PC-9 (cell line): ENCODE measurements around the gene TIMM29. TPM values are rescaled to one million over a fixed set of nuclear protein-coding genes. Genes with fewer than 3 reads are reported as not detected.
"Not testable (repeated sequence)": the region's sequence is repeated elsewhere in the genome, so short reads cannot be mapped to it uniquely, and the experiment has no call there.

ENCODE experiments used
- BruUV-seq: library from RNA; stranded (reverse); fragments of 400-500 nt; replicated peaks from 2 replicates; lab custom pipeline; 2021; lab: Mats Ljungman, UMichigan
- CTCF ChIA-PET: fragments of 300-600 bp; sonication (Branson Sonifier 250); formaldehyde crosslinking; loops from one replicate; lab custom pipeline; 2022; ENCODE audit warnings: antibody characterized with exemption; lab: Charles Lee
- POLR2A ChIA-PET: fragments of 300-600 bp; sonication (Branson Sonifier 250); formaldehyde crosslinking; loops from one replicate; lab custom pipeline; 2022; ENCODE audit warnings: antibody characterized with exemption; ENCODE audit not compliant: unreplicated experiment; lab: Charles Lee
- DNase-seq, 2 experiments: peaks; one replicate each; pipeline versions ENCODE4 v3.0.0 to v3.0.0-alpha.2; 2015 to 2022; ENCODE audit warnings: mixed read lengths in 1 of 2
- H2AFZ ChIP-seq: fragments of 200-600 bp; sonication (generic); 2 replicates; pipeline ENCODE4 v1.8.1; 2017; ENCODE audit warnings: antibody characterized with exemption
- H3F3A ChIP-seq: fragments of 200-600 bp; sonication (generic); 2 replicates; pipeline ENCODE4 v1.8.1; 2017; ENCODE audit warnings: antibody characterized with exemption, mild to moderate bottlenecking, low read depth; ENCODE audit not compliant: insufficient read depth
- H3K27ac ChIP-seq: fragments of 200-600 bp; sonication (generic); 2 replicates; pipeline ENCODE4 v1.6.1; 2016; ENCODE audit warnings: mixed run types
- H3K27me3 ChIP-seq: fragments of 200-600 bp; sonication (generic); 2 replicates; pipeline ENCODE4 v1.6.1; 2016; ENCODE audit warnings: low read depth, mixed run types; ENCODE audit not compliant: insufficient read depth
- H3K36me3 ChIP-seq: fragments of 200-600 bp; sonication (generic); 2 replicates; pipeline ENCODE4 v1.6.1; 2016; ENCODE audit warnings: low read depth, mixed run types
- H3K4me1 ChIP-seq: fragments of 200-600 bp; sonication (generic); replicated peaks from 2 replicates; pipeline ENCODE4 v1.6.1; 2016; ENCODE audit warnings: mixed run types; ENCODE audit not compliant: insufficient read depth
- H3K4me2 ChIP-seq: fragments of 200-600 bp; sonication (generic); 2 replicates; pipeline ENCODE4 v1.6.1; 2017; ENCODE audit warnings: mixed run types
- H3K4me3 ChIP-seq: fragments of 200-600 bp; sonication (generic); 2 replicates; pipeline ENCODE4 v1.6.1; 2016; ENCODE audit warnings: mixed run types
- H3K79me2 ChIP-seq: fragments of 200-600 bp; sonication (generic); 2 replicates; pipeline ENCODE4 v1.6.1; 2017; ENCODE audit warnings: low read depth, mixed run types
- H3K9me2 ChIP-seq: fragments of 200-600 bp; sonication (generic); 2 replicates; pipeline ENCODE4 v1.8.1; 2017; ENCODE audit warnings: mild to moderate bottlenecking; ENCODE audit not compliant: insufficient read depth
- H3K9me3 ChIP-seq: fragments of 200-600 bp; sonication (generic); 2 replicates; pipeline ENCODE4 v1.8.1; 2016; ENCODE audit warnings: low read depth; ENCODE audit not compliant: insufficient read depth
- H4K20me1 ChIP-seq: fragments of 200-600 bp; sonication (generic); 2 replicates; pipeline ENCODE4 v1.8.1; 2017; ENCODE audit not compliant: insufficient read depth
- EZH2 ChIP-seq: fragments of 200-600 bp; sonication (generic); IDR thresholded peaks from 2 replicates; pipeline ENCODE4 v1.8.0; 2017; ENCODE audit warnings: antibody characterized with exemption, low read depth
- intact Hi-C: fragments of 100-400 bp; cut with micrococcal nuclease; formaldehyde crosslinking; loops from one replicate; pipeline ENCODE4 v1.10.0; 2022; ENCODE audit not compliant: unreplicated experiment
- total RNA-seq: library from RNA; stranded (reverse); gene quantifications from 2 replicates; pipeline ENCODE4 v1.2.3, GENCODE V29; 2021
- TF ChIP-seq, protein P1 (sequence below): fragments of 200-600 bp; sonication (generic); conservative IDR thresholded peaks from 2 replicates; pipeline ENCODE4 v1.6.1; 2017; ENCODE audit warnings: mixed run types, antibody characterized with exemption, mild to moderate bottlenecking, moderate library complexity

TIMM29 gene
- total RNA-seq, 1 experiment from 2014 or later: 22.4 TPM

DNA sequence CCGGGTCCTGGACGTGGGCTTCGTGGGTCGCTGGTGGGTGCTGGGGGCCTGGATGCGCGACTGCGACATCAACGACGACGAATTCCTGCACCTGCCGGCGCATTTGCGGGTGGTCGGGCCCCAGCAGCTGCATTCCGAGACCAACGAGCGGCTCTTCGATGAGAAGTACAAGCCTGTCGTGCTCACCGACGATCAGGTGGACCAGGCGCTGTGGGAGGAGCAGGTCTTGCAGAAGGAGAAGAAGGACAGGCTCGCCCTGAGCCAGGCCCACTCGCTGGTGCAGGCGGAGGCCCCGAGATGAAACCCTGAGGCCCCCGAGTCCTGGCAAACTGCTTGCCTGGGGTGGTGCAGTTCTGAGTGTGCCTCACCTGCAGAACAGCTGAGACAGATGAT, 787 bp downstream of the TIMM29 start:
- TF ChIP-seq EZH2: no peak
- TF ChIP-seq, protein P1, sequence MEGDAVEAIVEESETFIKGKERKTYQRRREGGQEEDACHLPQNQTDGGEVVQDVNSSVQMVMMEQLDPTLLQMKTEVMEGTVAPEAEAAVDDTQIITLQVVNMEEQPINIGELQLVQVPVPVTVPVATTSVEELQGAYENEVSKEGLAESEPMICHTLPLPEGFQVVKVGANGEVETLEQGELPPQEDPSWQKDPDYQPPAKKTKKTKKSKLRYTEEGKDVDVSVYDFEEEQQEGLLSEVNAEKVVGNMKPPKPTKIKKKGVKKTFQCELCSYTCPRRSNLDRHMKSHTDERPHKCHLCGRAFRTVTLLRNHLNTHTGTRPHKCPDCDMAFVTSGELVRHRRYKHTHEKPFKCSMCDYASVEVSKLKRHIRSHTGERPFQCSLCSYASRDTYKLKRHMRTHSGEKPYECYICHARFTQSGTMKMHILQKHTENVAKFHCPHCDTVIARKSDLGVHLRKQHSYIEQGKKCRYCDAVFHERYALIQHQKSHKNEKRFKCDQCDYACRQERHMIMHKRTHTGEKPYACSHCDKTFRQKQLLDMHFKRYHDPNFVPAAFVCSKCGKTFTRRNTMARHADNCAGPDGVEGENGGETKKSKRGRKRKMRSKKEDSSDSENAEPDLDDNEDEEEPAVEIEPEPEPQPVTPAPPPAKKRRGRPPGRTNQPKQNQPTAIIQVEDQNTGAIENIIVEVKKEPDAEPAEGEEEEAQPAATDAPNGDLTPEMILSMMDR: no peak
- no peaks in the 10 kb centered on the region for H3K27me3 ChIP-seq
- peaks cover 26% of the 10 kb centered on the region; the same call in 1 of the 2 replicates for H4K20me1 ChIP-seq
- H3K27ac ChIP-seq: no peak overlapping the region
- intact Hi-C loops: no loop called here
- peaks cover 59% of the 10 kb centered on the region for H3K79me2 ChIP-seq
- H3K4me3 ChIP-seq: peak overlapping the region; percentile 84
- BruUV-seq: TSS peak; percentile 49
- POLR2A ChIA-PET: no interaction called here
- 0 out of 2 replicates have a peak, but pooled peaks cover 6% of the 10 kb centered on the region for H3K36me3 ChIP-seq
- CTCF ChIA-PET: no interaction called here
- no peak for DNase-seq
- H3K9me2 ChIP-seq: no peaks in the 10 kb centered on the region
- 0 out of 2 replicates have a peak, but pooled peaks cover 9% of the 10 kb centered on the region for H3F3A ChIP-seq
- H3K4me2 ChIP-seq: peak overlapping the region; percentile 91
- H3K4me1 ChIP-seq: peaks cover 15% of the 10 kb centered on the region
- peak overlapping the region; percentile 86 for H2AFZ ChIP-seq
- H3K9me3 ChIP-seq: no peaks in the 10 kb centered on the region

DNA sequence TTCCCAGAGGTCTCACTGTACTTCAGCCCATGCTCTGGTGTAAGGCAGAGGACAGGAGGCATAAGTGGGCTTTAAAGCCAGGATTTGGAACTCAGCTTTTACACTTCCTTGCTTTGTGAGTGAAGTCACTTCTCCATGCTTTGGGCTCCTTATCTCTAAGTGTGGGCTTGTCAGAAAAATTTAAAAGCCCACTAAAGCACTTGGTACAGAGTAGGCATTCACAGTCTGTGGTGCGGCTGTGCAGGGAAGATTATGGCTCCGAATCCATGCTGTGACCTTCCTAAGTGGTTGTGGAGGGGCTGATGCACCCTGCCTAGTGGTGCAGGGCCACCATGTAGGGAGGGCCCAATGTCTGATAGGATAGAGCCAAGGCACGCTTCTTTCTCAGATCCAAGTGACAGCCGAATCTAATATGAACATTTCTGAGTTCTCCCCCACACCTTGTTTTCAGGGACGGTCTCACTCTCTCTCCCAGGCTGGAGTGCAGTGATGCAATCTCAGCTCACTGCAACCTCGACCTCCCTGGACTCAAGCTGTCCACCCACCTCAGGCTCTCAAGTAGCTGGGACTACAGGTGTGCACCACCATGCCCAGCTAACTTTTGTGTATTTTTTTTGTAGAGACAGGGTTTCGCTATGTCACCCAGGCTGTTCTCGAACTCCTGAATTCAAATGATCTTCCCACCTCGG, 6.9 kb downstream of the TIMM29 start:
- H3K9me2 ChIP-seq: no peaks in the 10 kb centered on the region
- BruUV-seq: no TSS peak
- intact Hi-C loops: loop anchor here (5.0 to 10.0 kb wide), 4 partner anchors 102 to 502 kb away; partner anchors contain the start of genes ODAD3 and PRKCSH
- ChIA-PET CTCF (no interaction called here), POLR2A (no interaction called here)
- peaks cover 35% of the 10 kb centered on the region for H3K79me2 ChIP-seq
- peaks cover 37% of the 10 kb centered on the region for H3K4me1 ChIP-seq
- H3K27ac ChIP-seq: no peak overlapping the region
- DNase-seq: no peak
- no peak overlapping the region for H2AFZ ChIP-seq
- TF ChIP-seq EZH2: no peak
- TF ChIP-seq, protein P1: no peak
- 0 out of 2 replicates have a peak, but pooled peaks cover 4% of the 10 kb centered on the region for H3K36me3 ChIP-seq
- no peak overlapping the region for H3K4me2 ChIP-seq
- no peak overlapping the region for H3K4me3 ChIP-seq
- H3K9me3 ChIP-seq: no peaks in the 10 kb centered on the region
- 0 out of 2 replicates have a peak, but pooled peaks cover 11% of the 10 kb centered on the region for H4K20me1 ChIP-seq
- H3F3A ChIP-seq: peaks cover 49% of the 10 kb centered on the region
- H3K27me3 ChIP-seq: no peaks in the 10 kb centered on the region

DNA sequence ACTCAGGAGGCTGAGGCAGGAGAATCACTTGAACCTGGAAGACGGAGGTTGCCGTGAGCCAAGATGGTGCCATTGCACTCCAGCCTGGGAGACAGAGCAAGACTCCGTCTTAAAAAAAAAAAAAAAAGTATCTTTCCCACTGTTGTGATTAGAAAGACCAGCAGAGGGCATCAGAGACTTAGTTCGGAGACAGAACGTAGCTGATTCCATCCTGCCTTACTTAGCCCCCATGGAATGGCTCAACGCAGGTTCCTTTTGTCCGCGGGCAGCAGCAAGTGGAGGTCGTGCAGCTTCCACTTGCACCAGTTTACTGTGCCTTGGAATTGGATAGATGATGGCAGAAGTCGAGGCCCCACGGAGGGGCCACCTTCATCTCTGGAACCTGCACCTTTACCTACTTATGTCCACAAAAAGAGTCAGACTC, 8.1 kb downstream of the TIMM29 start:
- intact Hi-C loops: loop anchor here (5.0 to 10.0 kb wide), 4 partner anchors 101 to 501 kb away; partner anchors contain the start of genes ODAD3 and PRKCSH
- H3K79me2 ChIP-seq: peaks cover 23% of the 10 kb centered on the region
- H3K36me3 ChIP-seq: no peaks in the 10 kb centered on the region
- peaks cover 49% of the 10 kb centered on the region for H3K4me1 ChIP-seq
- CTCF ChIA-PET: interaction anchor here (0.5 to 0.7 kb wide), 6 partner anchors 149 to 949 kb away, joined by 5 to 8 read pairs (median 6); partner anchors contain the start of gene RGL3
- DNase-seq: peak; percentile 45 to 75
- H3K9me2 ChIP-seq: no peaks in the 10 kb centered on the region
- H3K4me2 ChIP-seq: peak overlapping the region; percentile 59
- H3K4me3 ChIP-seq: no peak overlapping the region
- no peaks in the 10 kb centered on the region for H3K27me3 ChIP-seq
- peaks cover 61% of the 10 kb centered on the region for H3F3A ChIP-seq
- POLR2A ChIA-PET: interaction anchor here (0.6 kb wide), 3 partner anchors 104 to 452 kb away, joined by 3 to 15 read pairs (median 5); no protein-coding TSS in a partner anchor
- no peak for TF ChIP-seq EZH2
- TF ChIP-seq, protein P1: peak; percentile 84
- 0 out of 2 replicates have a peak, but pooled peaks cover 7% of the 10 kb centered on the region for H4K20me1 ChIP-seq
- no peak overlapping the region for H3K27ac ChIP-seq
- no peaks in the 10 kb centered on the region for H3K9me3 ChIP-seq
- H2AFZ ChIP-seq: peak overlapping the region; percentile 60; the same call in 1 of the 2 replicates
- BruUV-seq: no TSS peak

DNA sequence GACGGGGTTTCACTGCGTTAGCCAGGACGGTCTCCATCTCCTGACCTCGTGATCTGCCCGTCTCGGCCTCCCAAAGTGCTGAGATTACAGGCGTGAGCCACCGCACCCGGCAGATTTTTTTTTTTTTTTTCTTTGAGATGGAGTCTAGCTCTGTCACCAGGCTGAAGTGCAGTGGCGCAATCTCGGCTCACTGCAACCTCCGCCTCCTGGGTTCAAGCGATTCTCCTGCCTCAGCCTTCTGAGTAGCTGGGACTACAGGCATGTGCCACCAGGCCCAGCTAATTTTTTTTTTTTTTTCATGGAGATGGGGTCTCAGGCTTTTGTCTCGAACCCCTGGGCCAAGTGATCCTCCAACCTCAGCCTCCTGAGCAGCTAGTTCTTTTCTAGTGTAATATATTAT, 13.0 kb downstream of the TIMM29 start:
- H3K79me2 ChIP-seq: peaks cover 13% of the 10 kb centered on the region
- H3K9me2 ChIP-seq, H3K27me3 ChIP-seq, H4K20me1 ChIP-seq, H2AFZ ChIP-seq, H3K27ac ChIP-seq, H3K9me3 ChIP-seq, H3K36me3 ChIP-seq, intact Hi-C loops, H3K4me3 ChIP-seq, DNase-seq, BruUV-seq, H3K4me2 ChIP-seq: not testable (repeated sequence)
- peaks cover 53% of the 10 kb centered on the region for H3F3A ChIP-seq
- ChIA-PET CTCF (interaction anchor here (0.7 kb wide), 6 partner anchors 35 to 149 kb away, joined by 3 to 12 read pairs (median 5); no protein-coding TSS in a partner anchor), POLR2A (interaction anchor here (0.5 kb wide), 1 partner anchor 116 kb away, joined by 9 read pairs; no protein-coding TSS in a partner anchor)
- H3K4me1 ChIP-seq: peaks cover 54% of the 10 kb centered on the region
